ENCODE results near the gene PRKAA1.

DNA sequence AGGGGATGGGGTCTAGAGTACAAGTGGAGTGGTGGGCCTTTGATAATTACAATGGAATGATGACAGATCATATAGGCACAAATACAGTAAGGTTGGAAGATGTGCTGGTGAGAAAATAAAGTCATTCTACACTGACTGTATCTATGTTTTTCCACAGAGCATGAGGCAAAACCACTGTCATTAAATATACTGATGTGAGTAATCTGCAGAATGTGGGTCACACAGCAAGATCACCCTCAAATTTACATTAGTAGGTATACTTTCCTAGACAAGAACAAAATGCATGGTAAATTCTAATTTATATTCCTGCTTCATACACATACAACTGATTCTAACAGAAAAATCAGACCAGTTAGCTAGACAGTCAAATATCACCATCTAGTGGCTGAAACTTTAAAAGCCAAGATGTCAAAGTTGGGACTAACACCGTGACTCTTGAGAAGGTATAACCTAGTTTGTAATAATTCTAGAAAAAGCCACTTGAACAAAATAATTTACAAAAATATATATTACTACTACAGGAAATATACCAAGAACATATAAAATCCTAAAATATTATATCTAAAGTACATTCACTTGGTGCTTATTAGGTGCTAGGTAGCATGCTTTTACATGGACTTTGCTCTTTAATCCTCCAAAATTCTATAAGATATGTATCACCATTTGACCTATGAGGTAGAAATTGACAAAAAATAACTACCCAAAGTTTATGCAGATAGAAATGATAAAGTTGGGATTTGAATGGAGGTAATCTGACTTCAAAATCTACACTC is 61.9 kb downstream of the PRKAA1 start:
- TF ChIP-seq, protein P1, sequence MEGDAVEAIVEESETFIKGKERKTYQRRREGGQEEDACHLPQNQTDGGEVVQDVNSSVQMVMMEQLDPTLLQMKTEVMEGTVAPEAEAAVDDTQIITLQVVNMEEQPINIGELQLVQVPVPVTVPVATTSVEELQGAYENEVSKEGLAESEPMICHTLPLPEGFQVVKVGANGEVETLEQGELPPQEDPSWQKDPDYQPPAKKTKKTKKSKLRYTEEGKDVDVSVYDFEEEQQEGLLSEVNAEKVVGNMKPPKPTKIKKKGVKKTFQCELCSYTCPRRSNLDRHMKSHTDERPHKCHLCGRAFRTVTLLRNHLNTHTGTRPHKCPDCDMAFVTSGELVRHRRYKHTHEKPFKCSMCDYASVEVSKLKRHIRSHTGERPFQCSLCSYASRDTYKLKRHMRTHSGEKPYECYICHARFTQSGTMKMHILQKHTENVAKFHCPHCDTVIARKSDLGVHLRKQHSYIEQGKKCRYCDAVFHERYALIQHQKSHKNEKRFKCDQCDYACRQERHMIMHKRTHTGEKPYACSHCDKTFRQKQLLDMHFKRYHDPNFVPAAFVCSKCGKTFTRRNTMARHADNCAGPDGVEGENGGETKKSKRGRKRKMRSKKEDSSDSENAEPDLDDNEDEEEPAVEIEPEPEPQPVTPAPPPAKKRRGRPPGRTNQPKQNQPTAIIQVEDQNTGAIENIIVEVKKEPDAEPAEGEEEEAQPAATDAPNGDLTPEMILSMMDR (tag by site-specific recombination; IDR thresholded peaks at IDR 0.05) = peak; percentile 43; the same call in 1 of the 2 replicates
- no peak for TF ChIP-seq ZNF146 (tag by site-specific recombination; IDR thresholded peaks at IDR 0.05)
- no peak for TF ChIP-seq ZNF140 (tag by site-specific recombination; IDR thresholded peaks at IDR 0.05)
- no peak for TF ChIP-seq GLIS1 (tag by site-specific recombination; IDR thresholded peaks at IDR 0.05)
- no peak for TF ChIP-seq ZNF132 (tag by site-specific recombination; IDR thresholded peaks at IDR 0.05; ENCODE audit: borderline replicate concordance)

Data from HEK293 (cell line).